ENCODE data around the gene NCAM2. TPM values are rescaled to one million over a fixed set of nuclear protein-coding genes. Genes with fewer than 3 reads are reported as not detected.

Gene NCAM2
- total and polyA plus RNA-seq, 2 of the 4 experiments (the other 2 are of a cell fraction), result 2.7 to 5.0 TPM

GRCh38 chr21:21184771-21185528 lies 186.7 kb downstream of the NCAM2 start:
- Histone ChIP-seq H2BK5ac (ENCODE audit: low read depth, low read length, poor library complexity, severe bottlenecking) (no peak overlapping the region), H2BK120ac (ENCODE audit: low read depth, low read length) (0 out of 2 replicates have a peak overlapping the region, but pooled peaks have one; percentile 40), H4K91ac (ENCODE audit: insufficient read depth, low read depth, low read length) (no peak overlapping the region), H3K27ac (ENCODE audit: insufficient read depth, low read length) (no peak overlapping the region), H2BK15ac (ENCODE audit: low read depth, low read length) (no peak overlapping the region), H4K5ac (ENCODE audit: low read depth, low read length) (no peak overlapping the region), H3K4me1 (ENCODE audit: control insufficient read depth, insufficient read depth, low read length) (peaks cover 3% of the 10 kb centered on the region; the same call in 1 of the 2 replicates), H3K9me3 (ENCODE audit: control insufficient read depth, insufficient read depth, low read length) (no peaks in the 10 kb centered on the region), H4K20me1 (ENCODE audit: insufficient read depth, low read length) (no peaks in the 10 kb centered on the region), H3K56ac (ENCODE audit: extremely low read depth, insufficient read depth, low read length) (no peak overlapping the region), H3K14ac (replicated peaks; ENCODE audit: low read depth, low read length) (no peak overlapping the region), H3K18ac (ENCODE audit: low read depth, low read length) (no peak overlapping the region), H3K79me1 (ENCODE audit: low read depth in 1 of 2, low read length in 2 of 2) (no peaks in the 10 kb centered on the region), H2AK5ac (ENCODE audit: low read depth, low read length) (no peak overlapping the region), H3K4ac (ENCODE audit: low read depth, low read length) (no peak overlapping the region), H3K27me3 (ENCODE audit: control insufficient read depth, insufficient read depth, low read length) (no peaks in the 10 kb centered on the region), H2BK20ac (ENCODE audit: low read depth, low read length) (no peak overlapping the region; the same call in 1 of the 2 replicates), H2AK9ac (replicated peaks; ENCODE audit: low read depth, low read length, poor library complexity) (no peak overlapping the region), H3K9ac (ENCODE audit: low read depth, low read length) (no peak overlapping the region), H2AFZ (replicated peaks; ENCODE audit: low read length, poor library complexity) (no peak overlapping the region), H3K4me2 (ENCODE audit: low read depth, low read length) (no peak overlapping the region), H4K8ac (ENCODE audit: low read depth in 2 of 2, low read length in 2 of 2) (no peak overlapping the region), H3K4me3 (ENCODE audit: insufficient read depth, low read depth, low read length) (no peak overlapping the region), H3K36me3 (ENCODE audit: control insufficient read depth, insufficient read depth, low read length) (no peaks in the 10 kb centered on the region), H3K23ac (ENCODE audit: low read depth, low read length) (no peak overlapping the region), H3K9me1 (ENCODE audit: insufficient read depth, low read length) (no peaks in the 10 kb centered on the region)
- ATAC-seq (ENCODE audit: low read depth) (no peak), DNase-seq (no peak)
- in situ Hi-C loops (cut with MboI; ENCODE audit: low sequenced_read_pairs) (no loop called here), dilution Hi-C loops (cut with HindIII; ENCODE audit: low sequenced_read_pairs, unreplicated experiment) (no loop called here), intact Hi-C loops (cut with micrococcal nuclease) (no loop called here)
- no TSS peak for BruUV-seq (replicated peaks)
- ChIA-PET POLR2A (ENCODE audit: unreplicated experiment) (no interaction called here), CTCF (no interaction called here)
- WGBS, 2 experiments (ENCODE audit: extremely low coverage in 2 of 2, insufficient read length in 1 of 2), result no CpG with 5 or more reads among the region's 4 CpGs
- TF ChIP-seq RCOR1 (IDR thresholded peaks at IDR 0.05; ENCODE audit: insufficient replicate concordance, low read length) (no peak), CEBPB (IDR thresholded peaks at IDR 0.05; ENCODE audit: low read depth, low read length) (no peak), MXI1 (IDR thresholded peaks at IDR 0.05; ENCODE audit: borderline replicate concordance, low read depth, low read length) (no peak), POLR2A (IDR thresholded peaks at IDR 0.05; ENCODE audit: low read depth, low read length) (no peak), RAD21 (IDR thresholded peaks at IDR 0.05; ENCODE audit: low read length) (no peak), NFE2L2 (IDR thresholded peaks at IDR 0.05; ENCODE audit: low read depth, low read length) (no peak), RFX5 (IDR thresholded peaks at IDR 0.05; ENCODE audit: low read depth, low read length) (no peak), ELK1 (IDR thresholded peaks at IDR 0.05; ENCODE audit: borderline replicate concordance, low read depth, low read length) (no peak), BHLHE40 (IDR thresholded peaks at IDR 0.05; ENCODE audit: low read depth, low read length) (no peak), MAFK (IDR thresholded peaks at IDR 0.05; ENCODE audit: low read depth, low read length) (no peak), CTCF (conservative IDR thresholded peaks at IDR 0.05; ENCODE audit: low read depth, low read length) (no peak), CHD1 (IDR thresholded peaks at IDR 0.05; ENCODE audit: low read depth, low read length) (no peak), SMC3 (IDR thresholded peaks at IDR 0.05; ENCODE audit: low read depth, low read length) (no peak), MAZ (IDR thresholded peaks at IDR 0.05; ENCODE audit: borderline replicate concordance, low read depth, low read length) (no peak)
- TF ChIP-seq, protein P1, sequence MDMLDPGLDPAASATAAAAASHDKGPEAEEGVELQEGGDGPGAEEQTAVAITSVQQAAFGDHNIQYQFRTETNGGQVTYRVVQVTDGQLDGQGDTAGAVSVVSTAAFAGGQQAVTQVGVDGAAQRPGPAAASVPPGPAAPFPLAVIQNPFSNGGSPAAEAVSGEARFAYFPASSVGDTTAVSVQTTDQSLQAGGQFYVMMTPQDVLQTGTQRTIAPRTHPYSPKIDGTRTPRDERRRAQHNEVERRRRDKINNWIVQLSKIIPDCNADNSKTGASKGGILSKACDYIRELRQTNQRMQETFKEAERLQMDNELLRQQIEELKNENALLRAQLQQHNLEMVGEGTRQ (IDR thresholded peaks at IDR 0.05; ENCODE audit: low read depth, low read length), result no peak
